Lung microvascular endothelial cell (primary cell): Measurements from ENCODE around the gene IRAK1. TPM values are rescaled to one million over a fixed set of nuclear protein-coding genes. Genes with fewer than 3 reads are reported as not detected.
A peak's percentile ranks its signal among the peaks of the same experiment; 100 is the strongest.

ENCODE experiments used
- DNase-seq, 2 donors: peaks; one replicate each; pipeline versions ENCODE4 v3.0.0 to v3.0.0-alpha.2; 2010; ENCODE audit warnings: low read depth in 2 of 2
- total RNA-seq: library from RNA; depleted of rRNA; stranded (reverse); fragments of >200 nt; gene quantifications from 2 replicates; pipeline ENCODE4 v1.2.1, GENCODE V29; 2014

IRAK1 gene
- total RNA-seq = 47.7 and 63.1 TPM in 2 replicates

DNA sequence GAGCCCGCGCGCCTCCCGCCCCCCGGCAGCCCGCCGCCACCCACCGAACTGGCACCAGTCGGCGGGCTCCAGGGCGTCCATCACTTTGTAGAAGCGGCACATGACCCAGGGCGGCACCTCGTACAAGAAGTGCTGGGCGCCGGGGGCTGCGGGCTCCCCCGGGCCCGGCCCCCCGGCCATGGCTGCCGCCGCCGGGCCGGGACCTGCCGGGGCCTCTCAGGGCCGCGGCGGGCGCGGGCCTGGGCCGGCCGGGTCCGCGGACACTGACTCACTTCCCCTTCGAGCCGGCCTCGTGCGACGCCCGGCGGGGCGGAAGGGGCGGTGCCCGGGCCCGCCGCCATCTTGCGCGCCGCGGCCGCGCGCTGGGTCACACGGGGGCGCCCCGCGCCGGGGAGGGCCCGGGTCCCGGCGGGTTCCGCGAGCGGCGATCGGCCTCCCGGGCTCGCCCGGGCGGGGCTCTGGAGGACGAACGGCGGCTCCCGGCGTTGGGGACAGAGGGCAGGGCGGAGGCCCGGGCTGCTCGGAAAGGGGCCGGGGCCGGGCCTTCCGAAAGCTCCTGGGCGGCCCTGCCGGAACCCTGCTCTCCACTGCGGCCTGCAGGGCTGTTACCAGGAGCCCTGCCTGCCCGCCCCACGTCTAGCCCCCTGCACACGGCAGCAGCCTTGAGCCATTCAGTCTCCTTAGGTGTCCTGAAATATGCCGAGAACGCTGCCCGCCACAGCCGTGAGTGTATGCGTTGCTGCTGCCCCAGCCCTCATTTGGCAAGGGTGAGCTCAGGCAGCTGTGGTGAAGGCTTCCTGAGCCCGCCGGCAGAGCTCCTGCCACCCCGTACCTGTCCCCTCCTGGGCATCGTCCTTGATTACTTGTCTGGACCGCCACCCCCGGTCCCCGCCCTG is at the start of gene IRAK1:
Gene IRAK1 (minus strand): TSS at position 270 of the 896 bp plus-strand sequence. CDS start 90 bp downstream, at position 180.
- DNase-seq = peak; percentile 69 to 77

DNA sequence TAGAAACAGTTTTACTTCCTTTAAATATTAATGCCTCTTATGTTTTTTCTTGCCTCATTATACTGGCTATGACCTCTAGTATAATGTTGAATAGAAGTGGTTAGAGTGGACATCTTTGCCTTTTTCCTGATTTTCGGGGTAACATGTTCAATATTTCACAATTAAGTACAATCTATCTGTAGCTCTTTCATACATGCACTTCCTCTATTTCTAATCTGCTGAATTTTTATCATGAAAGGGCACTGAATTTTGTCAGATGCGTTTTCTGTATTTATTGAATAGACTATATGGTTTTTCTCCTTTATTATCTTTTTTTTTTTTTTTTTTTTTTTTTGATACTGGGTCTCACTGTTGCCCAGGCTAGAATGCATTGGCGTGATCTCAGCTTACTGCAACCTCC is 48.9 kb upstream of the IRAK1 start:
- no peak for DNase-seq

DNA sequence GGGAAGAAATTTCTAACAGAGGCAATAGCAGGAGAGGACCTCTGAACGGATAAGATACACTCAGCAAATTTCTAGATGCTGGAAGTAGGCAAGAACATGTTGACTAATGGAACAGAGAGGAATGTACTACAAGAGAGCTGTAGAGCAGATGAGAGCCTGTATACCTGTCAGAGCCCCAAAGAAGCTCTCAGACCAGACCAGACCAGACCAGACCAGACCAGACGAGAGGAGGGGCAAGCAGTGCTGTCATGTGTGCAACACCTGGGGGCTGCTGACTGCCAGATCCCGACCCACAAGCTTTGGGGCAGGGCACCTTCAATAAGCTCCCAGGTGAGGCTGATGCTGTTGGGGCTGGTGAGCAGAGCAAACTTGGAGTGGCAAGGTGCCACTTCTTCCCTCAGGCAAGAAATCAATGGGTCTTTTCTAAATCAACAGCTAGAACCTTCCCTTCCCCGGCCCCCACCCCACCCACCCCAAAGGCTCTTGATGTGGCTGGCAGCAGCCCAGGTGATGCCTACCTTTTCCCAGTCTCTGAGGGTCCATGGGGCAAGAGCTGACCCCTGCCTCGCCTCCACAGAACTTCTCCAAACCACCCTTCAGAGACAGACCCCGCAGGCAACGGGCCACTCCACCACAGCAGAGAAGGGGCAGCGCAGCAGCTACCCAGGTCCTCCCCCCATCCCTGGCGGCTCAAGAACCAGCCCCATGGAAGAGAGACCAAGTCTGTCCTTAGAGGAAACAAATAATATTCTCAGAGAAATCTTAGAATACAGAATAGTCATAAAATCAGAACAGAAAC is 45.1 kb upstream of the IRAK1 start:
- no peak for DNase-seq

DNA sequence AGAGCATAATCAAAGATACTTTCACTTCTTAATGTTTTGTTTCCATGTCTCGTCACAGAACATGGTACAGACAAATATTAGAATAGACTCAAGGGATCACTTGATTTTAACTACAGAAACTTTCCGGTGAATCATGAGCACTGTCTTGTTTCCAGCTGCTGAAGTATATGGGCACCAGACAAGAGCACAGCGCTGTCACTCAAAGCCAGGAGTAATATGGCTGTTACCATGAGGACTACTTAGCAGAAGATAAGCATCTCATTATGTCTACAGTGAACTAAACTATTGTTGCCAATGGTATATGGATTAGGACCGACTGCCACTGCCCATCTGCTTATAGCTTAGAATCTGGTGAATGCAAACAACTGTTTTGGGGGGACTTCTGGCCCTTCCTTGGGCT is 43.5 kb upstream of the IRAK1 start:
- no peak for DNase-seq

DNA sequence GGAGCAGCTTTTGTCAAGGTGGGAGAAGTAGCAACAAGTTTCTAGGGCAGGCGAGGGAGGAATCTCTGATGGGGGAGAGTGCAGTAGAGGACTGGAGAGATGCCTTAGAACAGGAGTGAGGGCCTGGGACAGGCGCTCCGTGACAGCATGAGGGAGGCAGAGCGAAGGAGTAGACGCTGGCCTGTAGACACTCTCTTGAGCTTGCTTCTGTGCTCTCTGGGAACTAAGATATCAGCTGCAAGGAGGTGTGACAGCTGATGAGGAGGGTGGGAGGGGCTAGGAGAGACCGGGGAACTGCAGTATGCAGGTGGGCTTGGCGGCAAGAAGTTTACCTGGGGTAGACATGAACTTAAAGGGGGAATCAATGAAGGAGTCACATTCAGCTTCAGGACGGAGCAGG is 42.1 kb upstream of the IRAK1 start:
- no peak for DNase-seq

DNA sequence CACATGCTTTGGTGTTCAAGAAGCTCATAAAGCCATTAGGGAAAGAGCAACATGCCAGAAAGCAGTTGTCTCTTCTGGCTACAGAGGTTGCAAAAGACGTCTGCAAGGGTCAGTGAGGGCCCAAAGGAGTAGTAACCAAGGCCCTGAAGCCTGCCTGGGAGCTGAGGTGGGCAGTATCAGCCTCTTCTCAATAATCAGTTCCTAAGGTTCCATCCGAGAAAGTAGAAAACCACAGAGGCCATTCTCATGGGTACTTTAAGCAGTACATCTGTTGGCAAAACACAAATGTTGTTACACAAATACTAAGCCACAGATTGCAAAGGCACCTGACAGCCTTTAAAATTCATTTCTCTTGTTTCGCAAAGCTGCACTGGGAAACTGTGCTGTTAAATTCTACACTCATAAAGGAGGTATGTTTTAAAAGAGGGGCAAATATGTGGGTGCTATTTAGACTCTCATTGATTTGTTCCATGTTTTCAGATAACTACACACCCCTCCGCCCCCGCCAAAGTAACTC is 40.1 kb upstream of the IRAK1 start:
- no peak for DNase-seq

DNA sequence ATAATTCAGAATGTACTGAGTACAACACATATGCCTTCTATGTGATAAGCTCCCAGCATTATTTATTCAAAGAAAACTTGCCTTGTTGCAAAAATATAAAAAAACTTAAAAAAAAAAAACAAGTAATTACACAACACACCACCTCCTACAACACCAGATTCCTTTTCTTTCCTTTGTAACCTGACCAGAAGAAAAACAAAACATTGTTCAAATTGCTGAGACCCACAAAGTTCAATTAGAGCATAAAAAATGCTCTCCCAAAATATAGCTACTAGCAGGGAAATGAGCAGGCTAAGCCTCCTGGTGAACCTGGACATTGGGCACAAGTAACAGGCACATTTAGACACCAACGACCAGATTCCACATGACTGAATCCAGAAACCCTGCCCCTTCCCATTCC is 39.5 kb upstream of the IRAK1 start:
- DNase-seq = no peak

DNA sequence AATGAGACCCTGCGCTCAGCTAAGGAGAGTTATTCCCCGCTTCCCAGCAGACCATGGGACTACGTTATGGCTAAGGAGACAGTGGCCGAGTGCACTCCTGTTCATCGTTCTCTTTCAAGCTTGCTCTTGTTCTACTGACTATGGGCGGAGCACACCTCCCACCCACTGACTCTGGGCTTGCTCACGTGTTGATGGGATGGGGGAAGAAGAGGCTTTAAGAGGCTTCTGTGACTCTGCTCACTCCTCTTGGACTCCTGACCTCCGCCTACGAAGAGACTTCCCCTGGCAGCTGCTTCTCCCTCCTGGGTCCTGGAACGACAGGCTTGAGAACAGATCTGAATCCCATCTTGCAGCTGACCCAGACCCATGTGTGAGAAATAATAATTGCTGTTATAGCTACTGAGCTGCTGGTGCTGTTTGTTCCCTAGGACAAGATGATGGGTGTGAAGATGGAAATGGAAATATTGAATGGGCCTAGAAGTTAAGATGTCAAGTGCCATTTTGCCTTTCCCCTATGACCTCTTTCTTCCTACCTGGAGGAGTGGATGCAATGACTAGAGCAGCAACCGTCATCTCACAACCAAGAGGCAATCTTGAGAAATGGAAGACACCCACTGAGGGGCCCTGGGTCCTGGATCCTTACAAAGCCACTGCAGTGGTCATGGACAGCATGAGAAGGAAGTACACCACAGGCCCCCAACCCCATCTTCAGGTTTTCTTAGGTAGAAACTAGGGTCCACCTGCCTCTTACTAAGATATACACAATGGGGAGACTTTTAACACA is 38.7 kb upstream of the IRAK1 start:
- no peak for DNase-seq

DNA sequence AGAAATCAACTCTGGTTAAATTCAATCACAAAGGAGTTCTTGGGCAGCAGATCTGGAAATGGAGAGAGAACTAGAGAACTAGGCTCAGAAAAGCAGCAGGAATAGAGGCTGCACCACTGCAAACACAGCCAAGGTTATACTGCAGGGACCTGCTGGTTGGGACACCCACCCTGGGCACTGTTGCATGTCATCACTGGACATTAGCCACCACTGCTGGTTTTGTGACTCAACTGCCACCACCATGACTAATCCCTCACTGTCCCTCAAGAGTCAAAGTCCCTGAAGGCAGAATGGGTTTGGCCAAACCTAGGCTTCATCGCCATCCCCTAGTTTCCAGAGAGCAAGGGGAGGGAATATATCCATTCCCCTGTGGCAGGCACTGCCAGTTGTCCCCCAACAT is 38.1 kb upstream of the IRAK1 start:
- DNase-seq = no peak

DNA sequence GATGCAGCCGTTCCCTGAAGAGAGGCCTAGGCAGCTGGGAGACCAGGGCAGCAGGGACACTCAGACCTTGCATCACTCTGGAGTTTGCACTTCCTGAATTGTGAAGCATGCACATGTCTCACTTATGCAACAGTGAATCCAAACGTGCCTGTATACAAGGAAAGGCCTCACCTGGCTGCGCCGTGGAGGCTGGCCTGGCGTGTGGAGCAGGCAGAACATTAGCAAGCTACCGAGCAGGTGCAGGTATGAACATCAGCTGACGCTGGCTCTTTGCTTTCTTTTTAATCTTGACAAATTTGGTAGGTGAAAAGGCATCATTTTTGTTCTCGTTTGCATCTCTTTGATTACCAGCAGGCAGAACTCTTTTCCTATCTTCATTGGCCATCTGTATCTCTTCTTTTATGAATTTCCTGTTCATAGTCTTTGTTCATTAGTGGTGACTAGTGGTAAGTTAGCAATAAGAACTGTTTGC is 37.1 kb upstream of the IRAK1 start:
- DNase-seq = peak in 1 of 2 donors; percentile 17

DNA sequence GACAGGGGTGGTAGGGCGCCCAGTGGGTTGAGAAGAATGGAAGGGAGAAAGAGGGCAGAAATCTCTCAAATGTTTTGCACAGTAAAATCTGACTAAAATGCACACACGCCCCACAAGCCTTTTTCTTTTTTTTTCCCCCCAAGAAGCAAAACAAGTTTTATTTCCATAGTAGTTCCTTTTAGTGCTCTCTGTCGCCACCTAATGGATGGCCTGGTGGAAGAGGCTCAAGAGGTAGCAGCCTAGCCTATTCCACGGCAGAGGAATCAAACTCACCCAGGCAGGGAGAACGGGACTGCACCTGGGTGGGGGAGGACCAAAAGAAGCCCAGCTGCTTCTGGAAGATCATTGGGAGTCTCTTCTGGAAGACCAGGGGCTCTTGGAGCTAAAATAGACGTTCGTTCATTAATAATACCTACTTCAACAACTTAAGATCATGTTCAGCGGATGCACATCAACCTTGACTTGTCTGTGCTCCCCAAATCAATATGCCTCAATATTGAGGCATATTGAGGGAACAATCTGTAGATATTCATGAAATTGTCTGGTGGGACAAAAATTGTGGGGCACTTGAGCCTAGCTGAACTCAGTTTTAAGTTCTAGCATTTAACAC is 31.6 kb upstream of the IRAK1 start:
- peak; percentile 67 to 76 for DNase-seq

DNA sequence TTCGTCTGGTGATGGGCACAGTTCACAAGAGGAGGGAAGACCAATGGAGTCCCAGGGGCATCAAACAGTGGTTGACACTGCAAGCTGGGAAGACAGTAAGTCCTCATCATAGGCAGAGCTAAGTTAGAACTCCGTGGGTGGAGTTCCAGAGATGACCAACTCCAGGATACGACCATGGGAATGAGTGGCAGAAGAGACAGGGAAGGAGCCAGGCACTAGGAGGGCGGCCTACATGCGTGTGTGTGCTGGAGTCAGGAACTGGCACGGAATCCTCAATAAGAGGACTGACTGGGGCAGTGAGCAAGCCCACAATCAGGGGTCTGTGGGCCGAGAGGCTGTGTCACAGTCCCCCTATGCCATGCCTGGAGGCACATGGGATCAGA is 30.4 kb upstream of the IRAK1 start:
- DNase-seq = no peak

DNA sequence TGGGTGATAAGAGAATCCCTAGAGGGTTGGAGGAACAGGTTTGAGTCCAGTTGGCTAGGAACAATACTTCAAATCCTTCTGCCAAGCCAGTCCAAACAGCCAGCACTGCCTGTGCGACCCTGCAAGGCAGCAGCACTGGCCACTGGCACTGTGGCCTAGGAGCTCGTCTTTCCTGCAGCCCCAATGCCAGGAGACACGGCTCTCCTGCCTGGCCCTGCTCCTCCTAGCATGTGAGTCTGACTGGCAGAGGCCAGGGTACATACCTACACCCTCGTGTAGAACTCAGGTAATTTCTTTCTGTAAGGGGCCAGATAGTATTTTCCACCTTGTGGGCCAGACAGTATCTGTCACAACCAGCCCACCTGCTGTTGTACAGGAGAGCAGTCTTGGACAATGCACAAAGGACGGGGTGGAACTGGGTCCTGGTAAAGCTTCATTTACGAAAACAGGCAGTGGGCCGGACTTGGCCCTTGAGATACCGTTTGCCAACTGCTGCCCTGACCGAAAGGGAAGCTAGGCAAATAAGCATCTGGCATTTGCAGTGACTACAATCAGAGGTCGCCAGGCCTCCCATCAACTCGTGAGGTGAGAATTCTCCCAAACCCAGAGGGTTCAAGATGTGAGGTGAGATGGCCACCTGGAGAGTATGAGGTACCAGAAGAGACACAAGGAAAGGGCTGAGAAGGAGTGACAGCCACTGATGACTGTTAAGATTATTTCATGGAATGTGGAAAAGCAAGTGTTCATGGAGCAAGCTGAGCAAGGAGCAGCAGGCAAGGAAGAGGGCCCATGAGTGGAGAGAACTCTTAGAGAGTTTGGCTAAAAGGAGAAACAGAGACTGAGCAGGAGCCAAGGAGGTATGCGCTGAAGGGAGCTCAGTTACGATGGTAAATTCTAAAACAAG is 29.8 kb upstream of the IRAK1 start:
- no peak for DNase-seq

DNA sequence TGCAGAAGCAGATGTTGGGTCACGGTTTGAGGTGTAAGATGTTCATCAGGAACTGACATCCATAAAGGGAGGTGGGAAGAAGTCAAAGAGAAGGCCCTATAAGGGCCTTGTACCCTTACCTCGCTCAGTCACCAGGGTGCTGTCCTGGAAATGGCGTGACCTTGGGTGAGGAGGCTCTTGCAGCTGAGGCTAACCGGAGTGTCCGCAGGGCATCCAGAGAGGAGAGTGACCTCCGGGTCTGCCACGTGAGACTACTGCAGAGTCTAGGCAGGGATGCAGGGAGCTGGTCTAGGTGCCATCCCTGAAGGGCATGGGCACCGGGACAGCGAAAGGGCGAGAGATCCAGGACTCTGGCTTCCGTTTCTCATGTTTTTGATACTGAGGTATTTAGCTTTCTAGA is 28.7 kb upstream of the IRAK1 start:
- DNase-seq = no peak

DNA sequence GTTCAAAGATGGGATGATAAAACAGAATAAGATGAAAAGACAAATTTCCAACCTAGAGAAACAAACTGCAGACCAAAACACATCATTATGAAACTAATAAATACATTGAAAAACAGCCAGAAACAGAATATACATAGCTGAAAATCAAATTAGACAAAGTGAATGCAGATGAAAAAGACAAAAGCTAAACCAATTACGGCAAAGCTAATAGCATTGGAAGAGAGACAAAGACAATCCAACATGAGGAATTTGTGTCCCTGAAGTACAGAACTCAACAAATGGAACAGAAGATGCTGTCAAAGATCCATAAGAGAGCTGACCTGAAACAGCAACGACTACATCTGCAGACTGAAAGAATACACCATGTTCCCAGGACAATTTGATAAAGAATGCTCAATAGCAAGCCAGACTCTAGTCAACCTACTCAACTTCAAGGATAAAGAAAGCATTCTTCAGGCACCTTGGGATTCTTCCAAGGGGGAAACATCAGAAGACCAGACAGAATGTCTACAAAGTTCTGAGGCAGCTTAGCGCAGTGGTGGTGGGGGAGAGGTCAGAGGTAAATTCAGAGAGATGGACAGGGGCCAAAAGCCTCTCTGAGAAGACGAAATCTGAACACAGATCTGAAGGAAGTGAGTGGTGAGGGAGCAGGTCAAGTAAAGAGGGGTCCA is 27.4 kb upstream of the IRAK1 start:
- peak in 1 of 2 donors; percentile 30 for DNase-seq

DNA sequence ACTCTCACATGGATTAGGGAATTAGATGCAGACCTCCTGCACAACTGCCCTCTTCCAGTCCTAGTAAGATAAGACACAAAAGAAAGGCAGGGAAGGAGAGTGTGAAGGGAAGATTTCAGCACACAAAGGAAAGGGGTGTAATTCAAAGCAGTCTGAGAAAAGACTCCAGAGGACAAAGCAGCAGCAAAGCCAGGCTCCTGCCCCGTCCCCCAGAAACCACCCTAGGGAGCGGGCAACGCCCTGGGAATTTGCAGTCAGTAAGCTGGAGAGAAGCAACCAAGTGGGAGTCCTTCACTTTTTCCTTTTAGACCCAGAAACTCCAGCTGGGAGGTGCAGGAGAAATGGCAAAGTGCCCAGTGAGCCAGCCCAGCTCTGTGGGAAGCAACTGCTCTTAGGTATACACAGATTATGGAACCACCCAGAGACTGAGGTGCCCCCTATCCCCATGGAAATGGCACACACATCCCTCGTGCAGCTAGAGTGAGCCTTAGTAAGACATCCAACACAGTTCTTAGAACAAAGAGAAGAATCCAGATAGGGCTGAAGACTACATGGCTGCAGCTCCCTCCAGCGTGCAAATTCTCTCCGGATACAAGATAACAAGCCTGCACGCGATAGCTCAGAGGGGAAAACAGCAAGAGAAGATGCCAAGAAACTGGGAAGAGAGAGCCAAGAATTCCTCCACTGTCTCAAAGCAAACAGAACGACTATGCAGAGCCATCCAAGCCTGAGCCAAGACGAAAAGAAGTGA is 26.5 kb upstream of the IRAK1 start:
- peak; percentile 17 to 88 for DNase-seq

DNA sequence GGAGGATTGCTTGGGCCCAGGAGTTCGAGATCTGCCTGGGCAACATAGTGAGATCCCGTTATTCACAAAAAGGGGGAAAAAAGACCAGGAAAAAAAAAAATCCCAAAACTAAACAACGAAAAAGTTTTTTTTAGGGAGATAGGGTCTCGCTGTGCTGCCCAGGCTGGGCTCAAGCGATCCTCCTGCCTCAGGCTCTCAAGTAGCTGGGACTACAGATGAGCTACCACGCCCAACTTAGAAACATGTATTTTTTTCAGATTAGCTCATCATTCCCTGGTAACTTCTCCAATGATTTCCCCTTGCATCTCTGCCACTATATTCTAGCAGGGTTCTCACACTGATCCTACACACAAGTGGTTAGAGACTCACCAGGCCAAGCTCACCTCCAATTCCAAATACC is 24.4 kb upstream of the IRAK1 start:
- DNase-seq = no peak

DNA sequence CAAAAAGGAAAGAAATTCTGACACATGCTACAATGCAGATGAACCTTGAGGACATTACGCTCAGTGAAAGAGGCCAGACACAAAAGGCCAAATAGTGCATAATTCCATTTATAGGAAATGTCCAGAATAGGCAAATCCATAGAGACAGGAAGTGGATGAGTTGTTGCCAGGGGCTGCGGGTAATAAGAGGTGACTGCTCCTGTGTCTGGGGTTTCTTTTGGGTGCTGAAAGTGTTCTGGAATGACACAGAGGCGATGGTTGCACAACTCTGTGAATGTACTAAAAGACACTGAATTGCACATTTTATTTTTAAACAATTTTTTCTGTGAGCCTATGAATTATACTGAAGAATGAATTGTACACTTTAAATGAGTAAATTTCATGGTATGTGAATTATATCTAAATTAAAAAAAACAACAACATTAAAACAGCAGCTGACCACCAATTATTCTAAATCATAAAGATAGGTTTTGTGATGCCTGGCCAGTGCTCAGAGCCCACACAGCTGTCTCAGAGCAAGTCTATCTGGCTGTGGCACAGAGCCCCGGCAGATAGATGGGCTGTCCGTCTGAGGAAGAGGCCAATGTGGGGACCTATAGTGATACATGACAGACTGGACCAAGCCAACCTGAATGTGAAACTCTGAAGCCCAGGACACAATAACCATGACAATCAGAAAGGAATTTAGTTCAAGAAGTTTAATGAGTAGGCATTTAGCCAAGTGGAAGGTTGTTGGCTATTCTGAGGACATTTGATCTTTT is 23.5 kb upstream of the IRAK1 start:
- peak; percentile 29 to 45 for DNase-seq
